H1 (cell line): ENCODE data around the gene FIG4.

Source experiments
- ASH2L ChIP-seq: fragments of 200-600, 300-600 bp; sonication (generic); IDR thresholded peaks from one replicate; pipeline ENCODE4 v1.7.1; 2017; ENCODE audit warnings: low read length
- EP300 ChIP-seq, 2 experiments: IDR thresholded peaks; 1 replicate in 1 of 2; 2 replicates in 1 of 2; pipeline ENCODE4 v1.6.1; 2011 to 2012; ENCODE audit warnings: low read depth in 2 of 2, low read length in 2 of 2, mild to moderate bottlenecking in 2 of 2, borderline replicate concordance in 1 of 2, inconsistent platforms in 1 of 2, moderate library complexity in 1 of 2

DNA sequence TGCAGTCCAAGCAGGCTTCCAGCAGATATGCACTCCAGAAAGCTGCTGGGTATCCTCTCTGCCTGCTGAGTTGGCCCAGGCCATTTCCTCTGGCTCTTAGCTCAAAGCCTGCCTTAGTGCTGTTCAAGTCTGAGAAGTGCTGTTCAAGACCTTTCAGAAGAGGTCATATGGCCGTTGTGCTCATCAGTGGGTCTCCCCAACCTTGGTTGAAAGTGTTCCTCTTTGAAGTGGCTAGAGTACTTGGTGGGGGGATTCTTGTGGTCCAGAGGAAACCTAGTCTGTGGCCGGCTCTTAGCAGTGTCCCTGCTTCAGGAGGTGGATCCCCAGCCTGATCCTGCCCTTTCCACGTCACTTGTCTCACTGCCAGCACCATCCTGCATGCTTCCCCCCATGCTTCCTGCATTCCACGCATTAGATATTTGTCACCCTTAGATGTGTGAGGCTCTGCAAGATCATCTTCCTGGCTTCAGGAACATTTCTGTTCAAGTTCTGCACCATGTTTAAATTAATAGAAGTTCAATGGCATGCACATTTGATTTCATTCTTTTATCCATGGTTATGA lies 105.0 kb downstream of the FIG4 start:
- TF ChIP-seq ASH2L (no peak), EP300 (IDR thresholded peaks at IDR 0.05; ENCODE audit: borderline replicate concordance in 1 of 2, low read depth in 2 of 2, low read length in 2 of 2) (no peak)
